CD4-positive, alpha-beta T cell treated with Interleukin-17A for 1 hour (primary cell): ENCODE measurements around the gene GSK3A.

ENCODE experiments used
- DNase-seq: peaks from one replicate; pipeline ENCODE4 v3.0.0-alpha.2; 2020

GSK3A gene

DNA sequence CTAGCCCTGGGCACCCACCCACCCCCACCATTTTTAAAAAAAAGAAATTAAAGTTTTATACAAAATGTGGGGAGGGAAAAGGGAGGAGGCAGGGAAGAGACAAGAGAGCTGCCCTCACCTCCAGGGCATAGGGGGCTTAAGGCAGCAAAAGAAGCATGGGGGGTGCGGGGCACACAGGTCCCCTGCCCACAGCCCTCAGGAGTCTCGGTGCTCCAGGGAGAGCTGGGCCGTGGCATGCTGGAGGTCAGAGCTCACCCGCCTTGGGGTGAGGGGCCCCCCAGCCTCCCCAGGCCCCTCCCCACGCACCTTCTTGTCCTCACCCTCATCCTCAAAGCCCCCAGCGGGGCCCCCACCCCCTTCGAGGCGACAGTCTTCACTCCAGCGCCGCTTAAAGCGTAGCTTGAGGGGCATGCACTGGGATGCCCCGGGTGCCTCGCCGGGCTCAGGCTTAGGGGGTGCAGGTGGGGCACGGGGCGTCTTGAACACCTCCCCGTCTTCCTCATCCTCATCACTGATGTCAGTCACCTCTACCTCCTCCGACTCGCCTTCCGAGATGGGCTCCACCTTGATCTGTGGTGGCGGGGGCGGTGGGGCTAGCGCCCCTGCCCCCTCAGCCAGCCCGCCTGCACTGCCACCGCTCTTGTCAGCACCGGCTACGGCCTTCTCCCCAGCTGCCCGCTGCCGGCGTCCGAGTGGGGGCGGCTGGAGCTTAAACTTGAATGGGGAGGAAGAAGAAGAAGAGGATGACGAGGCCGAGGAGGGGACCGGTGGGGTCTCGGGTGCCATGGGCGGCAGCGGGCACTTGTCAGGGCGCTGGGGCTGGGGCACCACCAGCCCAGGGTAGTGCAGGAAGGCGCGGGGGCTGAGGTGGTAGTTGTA lies 6.1 kb upstream of the GSK3A start:
- peak; percentile 39 for DNase-seq

- DNase-seq, result no peak
Observed at GRCh38 chr19:42247640-42248199, 5.3 kb upstream of the GSK3A start.

DNA sequence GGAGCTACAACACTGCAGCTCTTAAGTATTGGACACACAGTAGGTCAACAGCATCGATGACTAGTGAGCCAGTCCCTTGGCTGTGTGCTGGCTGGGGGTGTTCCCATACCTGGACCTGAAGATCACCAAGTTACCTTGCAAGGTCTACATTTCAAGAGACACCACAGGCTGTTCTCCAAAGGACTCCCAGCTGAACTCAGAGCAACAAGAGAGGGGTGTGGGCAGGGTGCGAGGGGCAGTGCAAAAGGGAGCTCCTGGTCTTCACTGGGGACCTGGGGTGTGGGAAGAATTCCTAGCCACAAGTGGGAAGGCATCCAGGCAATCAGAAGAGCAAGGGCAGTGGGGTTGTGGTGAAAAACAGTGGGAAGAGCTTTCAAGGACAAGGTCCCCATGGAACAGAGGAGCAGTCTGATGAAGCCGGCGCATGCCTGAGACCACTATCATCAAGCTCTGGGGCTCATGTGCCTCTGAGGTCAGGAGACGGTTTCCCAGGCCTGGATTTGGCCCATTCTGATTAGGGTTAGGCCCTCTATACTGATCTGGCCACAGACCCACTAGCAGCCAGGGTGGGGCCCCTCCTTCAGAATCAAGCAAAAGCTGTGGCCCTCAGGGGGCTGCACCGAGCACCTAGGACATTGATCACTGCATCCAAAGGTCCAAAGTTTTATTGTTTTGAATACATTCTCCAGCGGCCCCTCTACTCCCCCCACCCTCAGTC lies 4.7 kb upstream of the GSK3A start:
- DNase-seq, result peak; percentile 61

GRCh38 chr19:42246143-42246921 lies 3.9 kb upstream of the GSK3A start:
- peak; percentile 62 for DNase-seq

GRCh38 chr19:42245231-42245630 lies 2.8 kb upstream of the GSK3A start:
- no peak for DNase-seq

DNA sequence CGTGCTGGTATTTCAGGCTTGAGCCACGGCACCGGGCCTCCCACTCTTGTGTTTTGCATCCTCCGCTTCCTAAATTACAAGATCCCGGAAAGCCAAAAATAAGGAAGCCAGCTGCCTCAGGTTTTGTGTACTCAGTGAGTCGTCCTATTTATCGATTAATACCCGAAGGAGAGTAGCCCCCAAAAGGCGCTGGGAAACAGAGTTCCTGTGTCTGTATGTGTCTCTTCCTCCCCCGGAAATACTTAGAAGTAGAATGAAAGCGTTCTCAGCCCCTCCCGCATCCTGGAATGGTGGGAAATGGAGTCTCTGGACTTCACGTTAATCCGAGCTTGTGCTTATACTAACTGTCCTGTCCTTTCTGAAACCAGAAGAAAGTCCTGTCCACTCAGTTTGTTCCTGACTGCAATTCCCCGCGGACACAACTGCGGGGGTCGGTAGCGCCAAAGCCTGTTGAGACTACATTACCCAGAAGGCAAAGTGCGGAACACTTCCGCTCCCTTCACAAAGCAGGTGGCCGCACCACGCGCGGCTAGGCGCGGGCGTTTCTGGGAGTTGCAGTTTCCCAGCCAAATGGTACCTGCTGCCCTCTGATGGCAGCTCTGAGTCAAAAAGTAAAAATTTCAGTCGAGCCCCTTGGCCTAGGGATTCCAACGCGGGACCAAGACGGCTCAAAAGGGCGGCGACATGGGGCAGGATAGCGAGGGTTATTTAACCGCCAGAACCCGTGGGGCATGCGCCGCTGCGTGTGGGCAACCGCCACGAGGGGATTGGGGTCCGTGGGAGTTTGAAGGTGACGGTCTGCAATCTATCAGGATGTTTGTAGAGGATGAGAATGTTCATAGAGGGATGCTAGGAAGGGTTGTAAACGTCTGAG lies 2.2 kb upstream of the GSK3A start:
- peak; percentile 95 for DNase-seq

- DNase-seq, result no peak
Observed at GRCh38 chr19:42242069-42242511, 312 bp downstream of the GSK3A start.

DNA sequence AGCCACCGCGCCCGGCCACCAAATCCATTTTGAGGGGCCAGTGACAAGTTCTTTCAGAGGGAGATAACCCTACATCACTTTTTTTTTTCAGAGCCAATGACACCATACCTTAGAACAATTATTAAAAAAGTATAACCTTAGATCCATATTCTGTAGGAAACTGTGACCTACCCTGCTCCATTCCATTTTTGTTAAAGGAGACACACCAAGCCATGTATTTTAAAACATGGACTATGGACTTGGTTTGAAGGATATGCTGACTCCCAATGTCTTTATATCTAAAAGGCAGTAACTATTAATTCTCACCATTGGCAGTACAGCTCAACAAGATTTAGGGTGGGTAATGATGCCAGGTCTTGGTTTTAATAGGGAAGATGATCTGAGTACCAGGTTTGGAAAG lies 1.1 kb downstream of the GSK3A start:
- DNase-seq, result no peak

DNA sequence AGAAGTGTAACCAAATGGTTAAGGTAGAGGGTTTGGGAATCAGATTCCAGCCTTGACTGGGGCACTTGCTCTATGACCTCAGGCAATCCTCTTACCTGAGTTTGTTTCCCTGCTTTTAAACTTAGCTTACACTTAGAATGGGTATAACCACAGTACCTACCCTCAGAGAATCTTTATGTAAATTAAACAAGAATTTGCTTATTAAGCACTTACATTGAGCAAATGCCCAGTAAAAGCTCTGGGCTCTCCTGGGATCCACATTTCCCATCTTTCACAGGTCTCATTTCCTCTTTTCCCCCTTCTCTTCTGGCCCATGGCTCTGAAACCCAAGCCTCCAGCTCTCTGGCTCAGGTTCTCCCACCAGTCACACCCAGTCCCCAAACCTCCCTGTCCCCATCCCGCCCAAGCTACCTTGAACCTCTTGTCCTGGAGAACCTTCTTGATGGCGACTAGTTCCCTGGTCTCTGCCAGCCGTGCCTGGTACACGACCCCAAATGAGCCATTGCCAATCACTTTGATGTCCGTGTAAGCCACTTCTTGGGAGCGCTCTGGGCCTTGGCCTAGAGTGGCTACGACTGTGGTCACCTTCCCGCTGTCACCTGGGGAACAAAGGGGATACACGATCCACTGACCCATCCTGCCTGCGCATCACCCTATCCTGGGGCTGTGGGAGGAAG lies 2.7 kb downstream of the GSK3A start:
- DNase-seq, result no peak

DNA sequence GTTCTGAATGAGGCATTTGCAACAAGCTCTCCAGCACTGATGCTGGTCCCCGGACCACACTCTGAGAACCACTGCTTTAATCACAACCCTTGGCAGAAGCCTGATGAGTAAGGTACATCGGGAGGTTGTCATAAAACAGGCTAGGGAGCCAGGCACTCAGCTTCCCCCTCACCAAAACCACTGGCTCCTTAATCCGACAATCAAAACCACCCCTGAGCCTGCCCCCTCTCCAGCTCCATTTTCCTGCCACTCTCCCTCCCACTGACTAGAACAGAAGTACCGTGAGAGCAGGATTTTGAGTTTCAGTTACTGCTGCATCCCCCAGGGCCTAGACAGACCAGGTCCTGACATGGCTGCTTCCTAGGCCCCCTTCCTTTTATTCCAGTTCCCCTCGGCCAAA lies 7.2 kb downstream of the GSK3A start:
- DNase-seq, result no peak

GRCh38 chr19:42234364-42234763 lies 8.0 kb downstream of the GSK3A start:
- DNase-seq, result no peak

- no peak for DNase-seq
Observed at GRCh38 chr19:42233678-42234292, 8.6 kb downstream of the GSK3A start.

- no peak for DNase-seq
Observed at GRCh38 chr19:42233106-42233505, 9.3 kb downstream of the GSK3A start.

DNA sequence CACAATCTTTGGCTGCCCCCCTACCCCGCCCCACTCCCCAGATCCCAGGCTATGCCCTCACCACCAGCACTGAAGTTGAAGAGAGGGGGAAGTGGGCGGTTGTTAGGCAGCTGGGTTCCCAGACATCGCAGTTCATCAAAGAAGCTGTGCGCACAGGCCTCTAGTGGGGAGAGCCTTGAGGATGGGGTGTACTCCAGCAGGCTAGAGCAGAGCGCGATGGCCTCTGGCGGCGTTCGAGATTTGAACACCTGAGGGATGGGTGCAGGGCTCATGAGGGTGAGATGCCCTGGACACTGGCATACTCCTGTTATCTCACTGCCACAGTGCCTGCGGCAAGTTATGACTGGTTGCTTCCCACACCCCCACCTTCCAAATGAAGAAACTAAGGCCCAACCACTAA lies 10.0 kb downstream of the GSK3A start:
- no peak for DNase-seq

GRCh38 chr19:42230571-42230970 lies 11.8 kb downstream of the GSK3A start:
- no peak for DNase-seq

- DNase-seq, result no peak
Observed at GRCh38 chr19:42229855-42230351, 12.5 kb downstream of the GSK3A start.

- no peak for DNase-seq
Observed at GRCh38 chr19:42229301-42229854, 13.0 kb downstream of the GSK3A start.

- no peak for DNase-seq
Observed at GRCh38 chr19:42228641-42229040, 13.8 kb downstream of the GSK3A start.

- DNase-seq, result no peak
Observed at GRCh38 chr19:42226886-42227285, 15.5 kb downstream of the GSK3A start.

DNA sequence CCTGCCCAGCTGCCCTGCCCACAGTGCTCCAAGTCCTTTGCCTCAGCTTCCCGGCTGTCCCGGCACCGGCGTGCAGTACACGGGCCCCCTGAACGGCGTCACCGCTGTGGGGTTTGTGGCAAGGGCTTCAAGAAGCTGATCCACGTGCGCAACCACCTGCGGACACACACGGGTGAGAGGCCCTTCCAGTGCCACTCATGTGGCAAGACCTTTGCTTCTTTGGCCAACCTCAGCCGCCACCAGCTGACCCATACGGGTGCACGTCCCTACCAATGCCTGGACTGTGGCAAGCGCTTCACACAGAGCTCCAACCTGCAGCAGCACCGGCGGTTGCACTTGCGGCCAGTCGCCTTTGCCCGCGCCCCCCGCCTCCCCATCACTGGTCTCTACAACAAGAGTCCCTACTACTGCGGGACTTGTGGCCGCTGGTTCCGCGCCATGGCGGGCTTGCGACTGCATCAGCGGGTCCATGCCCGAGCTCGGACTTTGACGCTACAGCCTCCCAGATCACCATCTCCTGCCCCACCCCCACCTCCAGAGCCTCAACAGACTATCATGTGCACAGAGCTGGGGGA lies 16.6 kb downstream of the GSK3A start:
- no peak for DNase-seq
